Pons (tissue), 1 donor: ENCODE measurements around the gene CALML4.
"Not testable (repeated sequence)": the region's sequence is repeated elsewhere in the genome, so short reads cannot be mapped to it uniquely, and the experiment has no call there.

ENCODE experiments used
- DNase-seq: peaks from one replicate; pipeline ENCODE4 v3.0.0-alpha.2; 2016; ENCODE audit warnings: low spot score

The CALML4 gene

GRCh38 chr15:68190048-68190447 lies 15.1 kb downstream of the CALML4 start:
- no peak for DNase-seq

- no peak for DNase-seq
Observed at GRCh38 chr15:68188647-68189046, 16.5 kb downstream of the CALML4 start.

DNA sequence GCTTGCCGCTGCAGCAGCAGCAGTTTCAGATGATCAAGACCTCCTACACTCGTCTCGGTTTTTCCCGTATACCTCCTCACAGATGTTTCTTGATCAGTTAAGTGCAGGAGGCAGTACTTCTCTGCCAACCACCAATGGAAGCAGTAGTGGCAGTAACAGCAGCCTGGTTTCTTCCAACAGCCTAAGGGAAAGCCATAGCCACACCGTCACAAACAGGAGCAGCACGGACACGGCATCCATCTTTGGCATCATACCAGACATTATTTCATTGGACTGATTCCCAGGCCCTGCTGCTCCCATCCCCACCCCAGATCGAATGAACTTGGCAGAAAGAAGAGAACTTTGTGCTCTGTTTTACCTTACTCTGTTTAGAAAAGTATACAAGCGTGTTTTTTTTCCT lies 17.6 kb downstream of the CALML4 start:
- DNase-seq, result peak; percentile 51

- DNase-seq, result no peak
Observed at GRCh38 chr15:68186671-68187397, 18.3 kb downstream of the CALML4 start.

GRCh38 chr15:68184616-68185480 lies 20.3 kb downstream of the CALML4 start:
- no peak for DNase-seq

GRCh38 chr15:68183616-68184315 lies 21.4 kb downstream of the CALML4 start:
- no peak for DNase-seq

DNA sequence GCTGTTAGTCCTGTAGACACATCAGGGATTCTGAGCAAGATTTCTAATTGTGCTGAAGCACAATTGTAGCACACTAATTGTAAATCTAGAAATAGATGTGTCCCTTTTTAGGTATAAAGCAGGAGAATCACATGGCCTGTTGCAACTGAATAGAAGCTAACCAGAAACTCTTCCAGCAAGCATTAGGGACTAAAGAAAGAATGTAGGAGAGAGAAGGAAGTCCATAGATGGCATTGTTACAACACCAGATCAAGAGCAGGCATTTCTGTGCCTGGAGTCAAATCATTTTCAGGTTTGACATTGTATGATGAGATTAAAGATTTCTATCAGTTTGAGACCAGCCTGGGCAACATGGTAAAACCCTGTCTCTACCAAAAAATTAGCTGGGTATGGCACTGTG lies 27.4 kb downstream of the CALML4 start:
- DNase-seq, result no peak

GRCh38 chr15:68176601-68177000 lies 28.5 kb downstream of the CALML4 start:
- no peak for DNase-seq

DNA sequence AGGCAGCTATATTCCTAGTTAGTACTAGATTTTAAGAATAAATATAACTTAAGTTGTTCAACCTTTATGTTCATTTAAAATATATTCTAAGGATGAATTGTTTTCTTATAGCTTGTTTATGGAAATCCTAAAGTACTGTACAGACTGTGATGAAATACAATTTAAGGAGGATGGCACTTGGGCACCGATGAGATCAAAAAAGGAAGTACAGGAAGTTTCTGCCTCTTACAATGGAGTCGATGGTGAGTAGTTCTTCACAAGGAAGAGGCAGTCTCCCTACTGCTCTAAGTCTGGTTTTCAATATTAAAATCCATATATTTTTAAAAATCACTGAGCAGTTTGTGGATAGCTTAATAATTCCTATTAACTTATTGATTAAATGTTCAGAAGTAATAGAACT lies 29.6 kb downstream of the CALML4 start:
- DNase-seq, result no peak

GRCh38 chr15:68173119-68173518 lies 32.0 kb downstream of the CALML4 start:
- no peak for DNase-seq

DNA sequence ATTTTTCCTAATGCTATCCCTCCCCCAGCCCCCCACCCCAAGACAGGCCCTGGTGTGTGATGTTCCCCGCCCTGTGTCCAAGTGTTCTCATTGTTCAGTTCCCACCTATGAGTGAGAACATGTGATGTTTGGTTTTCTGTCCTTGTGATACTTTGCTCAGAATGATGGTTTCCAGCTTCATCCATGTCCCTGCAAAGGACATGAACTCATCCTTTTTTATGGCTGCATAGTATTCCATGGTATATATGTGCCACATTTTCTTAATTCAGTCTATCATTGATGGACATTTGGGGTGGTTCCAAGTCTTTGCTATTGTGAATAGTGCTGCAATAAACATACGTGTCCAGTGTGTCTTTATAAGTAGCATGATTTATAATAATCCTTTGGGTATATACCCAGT lies 33.1 kb downstream of the CALML4 start:
- not testable (repeated sequence) for DNase-seq

DNA sequence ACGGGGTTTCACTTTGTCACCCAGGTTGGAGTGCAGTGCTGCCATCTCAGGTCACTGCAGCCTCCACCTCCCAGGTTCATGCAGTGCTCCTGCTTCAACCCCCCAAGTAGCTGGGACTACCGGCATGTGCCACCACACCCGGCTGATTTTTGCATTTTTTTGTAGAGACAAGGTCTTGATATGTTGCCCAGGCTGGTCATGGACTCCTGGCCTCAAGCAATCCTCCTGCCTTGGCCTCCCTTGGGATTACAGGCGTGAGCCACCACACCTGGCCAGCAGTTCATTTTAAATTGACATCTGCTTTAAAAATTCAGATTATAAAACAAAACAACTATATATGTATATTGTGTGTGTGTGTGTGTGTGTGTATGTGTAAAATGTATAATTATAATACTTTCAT lies 38.3 kb downstream of the CALML4 start:
- no peak for DNase-seq

DNA sequence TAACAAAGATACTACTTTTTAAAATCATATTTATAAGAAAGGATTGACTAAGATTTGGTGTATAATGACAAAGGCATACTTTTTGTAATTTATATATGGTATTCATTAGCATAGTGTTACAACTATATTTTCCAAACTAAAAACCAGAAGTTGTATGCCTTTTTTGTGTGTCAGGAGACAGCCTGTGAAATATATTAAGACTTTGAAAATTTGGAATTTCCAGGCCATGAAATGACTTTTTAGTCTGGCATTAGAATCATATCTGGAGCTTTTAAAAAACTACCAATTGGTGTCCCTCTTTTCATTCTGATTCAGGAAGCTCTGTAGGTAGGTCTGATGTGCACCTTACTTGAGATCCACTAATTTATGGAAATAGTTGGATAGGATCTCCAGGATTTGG lies 41.9 kb downstream of the CALML4 start:
- no peak for DNase-seq

- DNase-seq, result no peak
Observed at GRCh38 chr15:68158046-68158628, 47.0 kb downstream of the CALML4 start.

GRCh38 chr15:68157074-68157473 lies 48.1 kb downstream of the CALML4 start:
- DNase-seq, result no peak

- DNase-seq, result peak; percentile 77
Observed at GRCh38 chr15:68154923-68155559, 50.1 kb downstream of the CALML4 start.

- no peak for DNase-seq
Observed at GRCh38 chr15:68152342-68152741, 52.8 kb downstream of the CALML4 start.

GRCh38 chr15:68151277-68151676 lies 53.9 kb downstream of the CALML4 start:
- DNase-seq, result no peak

DNA sequence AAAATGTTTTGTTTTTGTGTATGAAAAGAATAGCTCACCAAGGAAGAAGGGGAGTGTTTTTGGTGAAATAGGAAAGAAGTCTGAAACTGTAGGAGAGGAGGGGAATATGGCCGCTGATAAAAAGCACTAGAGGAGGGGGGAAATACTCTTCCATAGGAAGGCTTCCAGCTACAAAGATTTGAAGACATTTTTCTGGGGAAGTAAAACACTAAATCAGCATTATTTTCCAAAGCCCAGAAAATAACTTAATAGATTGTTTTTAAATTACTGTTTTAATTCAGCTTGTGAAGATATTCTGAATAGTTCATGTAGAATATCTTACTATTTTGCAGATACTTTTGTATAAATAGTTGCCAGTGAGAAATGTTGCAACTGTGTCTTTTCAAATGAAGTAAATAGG lies 54.9 kb downstream of the CALML4 start:
- no peak for DNase-seq

- no peak for DNase-seq
Observed at GRCh38 chr15:68149059-68149458, 56.1 kb downstream of the CALML4 start.

DNA sequence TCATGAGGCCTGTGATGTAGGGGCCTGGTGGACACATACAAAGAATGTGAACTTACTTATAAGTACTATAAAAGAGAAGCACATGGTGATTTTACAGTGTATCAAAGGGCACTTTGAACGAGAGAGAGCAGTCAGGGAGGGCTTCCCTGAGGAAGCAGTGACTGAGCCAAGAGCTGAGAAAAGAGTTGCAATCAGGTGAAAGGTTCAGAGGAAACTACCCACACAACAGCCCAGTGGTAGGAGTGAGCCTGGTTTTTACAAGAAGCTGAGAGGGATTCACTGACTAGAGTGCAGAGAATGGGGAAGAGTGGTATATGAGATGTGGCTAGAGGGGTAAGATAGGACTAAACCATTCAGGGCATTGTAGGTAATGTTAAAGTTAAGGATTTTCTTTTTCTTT lies 57.1 kb downstream of the CALML4 start:
- DNase-seq, result no peak

GRCh38 chr15:68145706-68146105 lies 59.4 kb downstream of the CALML4 start:
- no peak for DNase-seq
